HTR-8/SVneo (cell line): ENCODE data around the gene UGT1A8.

Source experiments
- DNase-seq: peaks from one replicate; pipeline ENCODE4 v3.0.0; 2011; ENCODE audit warnings: low spot score, mixed read lengths; ENCODE audit not compliant: insufficient read length
- FAIRE-seq: peaks from 2 replicates; lab custom pipeline; 2011; peaks lifted over from hg19 to GRCh38; lab: Jason Lieb, UNC

Gene UGT1A8

GRCh38 chr2:233813236-233814055 is 196.0 kb downstream of the UGT1A8 start:
- DNase-seq (no peak), FAIRE-seq (no peak)

- DNase-seq (no peak), FAIRE-seq (no peak)
These were observed 196.8 kb downstream of the UGT1A8 start for GRCh38 chr2:233814056-233814835.

- FAIRE-seq = no peak
- no peak for DNase-seq
These were observed 198.4 kb downstream of the UGT1A8 start for GRCh38 chr2:233815861-233816260.

GRCh38 chr2:233816334-233816733 is 198.9 kb downstream of the UGT1A8 start:
- FAIRE-seq (no peak), DNase-seq (no peak)

GRCh38 chr2:233816771-233817170 is 199.3 kb downstream of the UGT1A8 start:
- no peak for DNase-seq
- no peak for FAIRE-seq

- DNase-seq = no peak
- FAIRE-seq = no peak
These were observed 200.0 kb downstream of the UGT1A8 start for GRCh38 chr2:233817361-233817911.

GRCh38 chr2:233817995-233818638 is 200.7 kb downstream of the UGT1A8 start:
- FAIRE-seq (peak; percentile 20), DNase-seq (no peak)

- no peak for FAIRE-seq
These were observed 201.5 kb downstream of the UGT1A8 start for GRCh38 chr2:233818639-233819621.

GRCh38 chr2:233819884-233820773 is 202.7 kb downstream of the UGT1A8 start:
- no peak for DNase-seq
- no peak for FAIRE-seq

More at GRCh38 chr2:233818639-233819621, 201.5 kb downstream of the UGT1A8 start:
- no peak for DNase-seq

GRCh38 chr2:233820774-233821105 is 203.3 kb downstream of the UGT1A8 start:
- no peak for FAIRE-seq
- DNase-seq = no peak

- FAIRE-seq (no peak), DNase-seq (no peak)
These were observed 203.8 kb downstream of the UGT1A8 start for GRCh38 chr2:233821196-233821595.

- DNase-seq (no peak), FAIRE-seq (no peak)
These were observed 204.3 kb downstream of the UGT1A8 start for GRCh38 chr2:233821709-233822100.

- FAIRE-seq = no peak
- no peak for DNase-seq
These were observed 204.8 kb downstream of the UGT1A8 start for GRCh38 chr2:233822101-233822771.
